ENCODE data around the gene CCN5.

Gene CCN5

GRCh38 chr20:44738813-44739477 lies 23.8 kb downstream of the CCN5 start:
- DNase-seq, result peak; percentile 93

- no peak for DNase-seq
These were observed 24.8 kb downstream of the CCN5 start for GRCh38 chr20:44739942-44740341.

GRCh38 chr20:44742304-44743079 lies 27.3 kb downstream of the CCN5 start:
- DNase-seq, result no peak

- DNase-seq, result no peak
These were observed 28.0 kb downstream of the CCN5 start for GRCh38 chr20:44743080-44743701.

- DNase-seq, result no peak
These were observed 28.9 kb downstream of the CCN5 start for GRCh38 chr20:44743916-44744655.

GRCh38 chr20:44745122-44745597 lies 30.0 kb downstream of the CCN5 start:
- DNase-seq, result no peak

- DNase-seq, result peak; percentile 57
These were observed 30.6 kb downstream of the CCN5 start, which contains the start of gene KCNK15 for GRCh38 chr20:44745598-44746366. TSS of gene KCNK15 (plus strand) at chr20:44745865. CDS start at chr20:44745911, 46 bp downstream.

GRCh38 chr20:44746367-44747165 lies 31.4 kb downstream of the CCN5 start:
- no peak for DNase-seq

- DNase-seq, result peak; percentile 93
These were observed 32.2 kb downstream of the CCN5 start for GRCh38 chr20:44747166-44748004.

- peak; percentile 48 for DNase-seq
These were observed 32.8 kb downstream of the CCN5 start for GRCh38 chr20:44748005-44748370.

- DNase-seq, result no peak
These were observed 35.1 kb downstream of the CCN5 start for GRCh38 chr20:44750081-44750805.

GRCh38 chr20:44752099-44752931 lies 37.1 kb downstream of the CCN5 start:
- DNase-seq, result no peak

GRCh38 chr20:44754554-44754953 lies 39.4 kb downstream of the CCN5 start:
- no peak for DNase-seq

- DNase-seq, result no peak
These were observed 41.0 kb downstream of the CCN5 start for GRCh38 chr20:44756011-44756688.

GRCh38 chr20:44756956-44757355 lies 41.8 kb downstream of the CCN5 start:
- no peak for DNase-seq

- DNase-seq, result no peak
These were observed 43.3 kb downstream of the CCN5 start for GRCh38 chr20:44758247-44759101.

- no peak for DNase-seq
These were observed 44.4 kb downstream of the CCN5 start for GRCh38 chr20:44759595-44759994.

Measured in eye (tissue), 1 donor.